ENCODE measurements around the gene F10. TPM values are rescaled to one million over a fixed set of nuclear protein-coding genes. Genes with fewer than 3 reads are reported as not detected.
"Not testable (repeated sequence)": the region's sequence is repeated elsewhere in the genome, so short reads cannot be mapped to it uniquely, and the experiment has no call there.

The F10 gene
- total and polyA plus RNA-seq, 2 donors (not counting 1 experiment from before 2014, with no cell fraction given): not detected

DNA sequence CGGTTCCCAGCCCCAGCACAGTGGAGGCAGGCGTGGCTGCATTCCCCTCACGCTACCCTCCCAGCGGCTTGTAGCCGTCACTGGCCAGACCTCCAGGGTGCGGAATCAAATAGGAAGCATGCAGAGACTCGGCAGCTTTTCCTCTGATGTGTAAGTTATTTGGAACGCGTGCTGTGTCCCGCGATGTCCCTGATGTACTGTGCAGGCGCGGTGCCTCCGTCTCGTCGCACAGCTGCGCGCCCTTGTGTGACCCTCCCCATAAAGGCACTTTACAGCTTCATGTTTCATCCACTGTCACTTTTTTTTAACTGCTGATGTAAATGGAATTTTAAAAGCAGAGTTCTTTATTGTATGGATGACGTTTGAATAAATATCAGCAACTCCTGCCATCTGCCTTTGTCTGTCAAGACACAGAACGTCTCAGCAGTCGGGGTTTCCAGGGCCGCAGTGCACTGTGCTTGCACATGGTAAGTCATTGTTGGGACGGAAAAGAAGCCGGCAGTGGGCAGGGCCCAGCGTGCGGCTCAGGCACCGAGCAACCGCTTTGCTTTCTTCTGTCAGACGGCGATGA is 24.4 kb upstream of the F10 start:
- WGBS (ENCODE audit: insufficient coverage): 95% methylated on average over 27 of the region's 30 CpGs
- CTCF ChIA-PET: no interaction called here
- peaks cover 4% of the 10 kb centered on the region for H3K27me3 Mint-ChIP-seq

DNA sequence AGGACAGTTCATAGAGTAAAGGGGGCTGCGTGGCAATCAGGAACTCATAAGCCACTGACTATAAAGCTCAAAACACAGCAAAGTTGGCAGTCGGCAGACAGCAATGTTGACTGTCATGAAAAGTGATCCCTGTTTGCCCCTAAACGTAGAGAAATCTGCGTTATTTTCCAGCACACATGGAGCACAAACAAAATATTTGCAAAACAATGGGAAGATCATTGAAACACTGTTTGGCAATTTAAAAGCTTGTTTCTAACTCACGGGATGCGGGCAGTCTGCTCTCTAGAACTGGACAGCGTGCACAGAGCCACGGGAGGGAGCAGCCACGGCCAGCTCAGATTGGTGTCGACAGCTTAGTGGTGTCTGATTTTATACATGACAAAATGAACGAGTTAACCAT is 23.5 kb upstream of the F10 start:
- no peak overlapping the region for H3K4me3 Mint-ChIP-seq
- H3K27me3 Mint-ChIP-seq: peaks cover 4% of the 10 kb centered on the region
- no peaks in the 10 kb centered on the region for H3K27me3 ChIP-seq (replicated peaks in 1 of 4; ENCODE audit: control extremely low read depth in 1 of 4, control insufficient read depth in 3 of 4, insufficient read depth in 4 of 4, low read length in 3 of 4)
- ATAC-seq (ENCODE audit: low read depth) (no peak), DNase-seq (no peak)
- no peaks in the 10 kb centered on the region for H3K9me3 Mint-ChIP-seq (ENCODE audit: insufficient read depth)
- no peaks in the 10 kb centered on the region for H3K4me1 Mint-ChIP-seq
- ChIA-PET CTCF (no interaction called here), POLR2A (no interaction called here)
- no peaks in the 10 kb centered on the region for H3K36me3 ChIP-seq (replicated peaks in 1 of 2; ENCODE audit: control extremely low read depth in 1 of 2, control insufficient read depth in 1 of 2, extremely low read depth in 1 of 2, insufficient read depth in 2 of 2, low read length in 1 of 2)
- no peak overlapping the region for H3K9ac ChIP-seq (ENCODE audit: low read length)
- no peaks in the 10 kb centered on the region for H4K20me1 ChIP-seq (ENCODE audit: control insufficient read depth, insufficient read depth, low read length, poor library complexity, severe bottlenecking)
- H3K9me3 ChIP-seq (ENCODE audit: control extremely low read depth in 1 of 3, control insufficient read depth in 2 of 3, insufficient read depth in 1 of 3, low read length in 2 of 3): no peaks in the 10 kb centered on the region
- no peak overlapping the region for H2AFZ ChIP-seq (ENCODE audit: insufficient read depth, low read depth, low read length, poor library complexity, severe bottlenecking)
- H3K4me2 ChIP-seq (replicated peaks; ENCODE audit: low read depth, low read length, poor library complexity, severe bottlenecking): no peak overlapping the region
- WGBS (ENCODE audit: insufficient coverage): 95% methylated on average over 9 of the region's 11 CpGs
- no peak overlapping the region for H3K4me3 ChIP-seq (ENCODE audit: control extremely low read depth in 1 of 5, extremely low read depth in 1 of 5, insufficient read depth in 1 of 5, low read depth in 2 of 5, low read length in 4 of 5)
- TF ChIP-seq, protein P1, sequence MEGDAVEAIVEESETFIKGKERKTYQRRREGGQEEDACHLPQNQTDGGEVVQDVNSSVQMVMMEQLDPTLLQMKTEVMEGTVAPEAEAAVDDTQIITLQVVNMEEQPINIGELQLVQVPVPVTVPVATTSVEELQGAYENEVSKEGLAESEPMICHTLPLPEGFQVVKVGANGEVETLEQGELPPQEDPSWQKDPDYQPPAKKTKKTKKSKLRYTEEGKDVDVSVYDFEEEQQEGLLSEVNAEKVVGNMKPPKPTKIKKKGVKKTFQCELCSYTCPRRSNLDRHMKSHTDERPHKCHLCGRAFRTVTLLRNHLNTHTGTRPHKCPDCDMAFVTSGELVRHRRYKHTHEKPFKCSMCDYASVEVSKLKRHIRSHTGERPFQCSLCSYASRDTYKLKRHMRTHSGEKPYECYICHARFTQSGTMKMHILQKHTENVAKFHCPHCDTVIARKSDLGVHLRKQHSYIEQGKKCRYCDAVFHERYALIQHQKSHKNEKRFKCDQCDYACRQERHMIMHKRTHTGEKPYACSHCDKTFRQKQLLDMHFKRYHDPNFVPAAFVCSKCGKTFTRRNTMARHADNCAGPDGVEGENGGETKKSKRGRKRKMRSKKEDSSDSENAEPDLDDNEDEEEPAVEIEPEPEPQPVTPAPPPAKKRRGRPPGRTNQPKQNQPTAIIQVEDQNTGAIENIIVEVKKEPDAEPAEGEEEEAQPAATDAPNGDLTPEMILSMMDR (IDR thresholded peaks at IDR 0.05): no peak
- no peak for TF ChIP-seq EZH2 (IDR thresholded peaks at IDR 0.05; ENCODE audit: borderline replicate concordance, insufficient read depth, low read depth, low read length, poor library complexity, severe bottlenecking)
- H3K27ac Mint-ChIP-seq: no peak overlapping the region
- H3K79me2 ChIP-seq (ENCODE audit: control insufficient read depth, insufficient read depth, low read length): no peaks in the 10 kb centered on the region
- no peaks in the 10 kb centered on the region for H3K4me1 ChIP-seq (ENCODE audit: control insufficient read depth in 2 of 2, insufficient read depth in 2 of 2, low read length in 2 of 2)
- H3K27ac ChIP-seq (ENCODE audit: low read length in 2 of 2): no peak overlapping the region
- intact Hi-C loops (cut with micrococcal nuclease): no loop called here

More for the DNA sequence above, 24.4 kb upstream of the F10 start:
- H3K4me1 ChIP-seq (ENCODE audit: control insufficient read depth in 2 of 2, insufficient read depth in 2 of 2, low read length in 2 of 2): no peaks in the 10 kb centered on the region
- DNase-seq: no peak
- H3K36me3 ChIP-seq (replicated peaks in 1 of 2; ENCODE audit: control extremely low read depth in 1 of 2, control insufficient read depth in 1 of 2, extremely low read depth in 1 of 2, insufficient read depth in 2 of 2, low read length in 1 of 2): no peaks in the 10 kb centered on the region
- H3K27me3 ChIP-seq (replicated peaks in 1 of 4; ENCODE audit: control extremely low read depth in 1 of 4, control insufficient read depth in 3 of 4, insufficient read depth in 4 of 4, low read length in 3 of 4): no peaks in the 10 kb centered on the region
- no peak overlapping the region for H3K27ac Mint-ChIP-seq
- H3K79me2 ChIP-seq (ENCODE audit: control insufficient read depth, insufficient read depth, low read length): no peaks in the 10 kb centered on the region
- POLR2A ChIA-PET: no interaction called here
- H2AFZ ChIP-seq (ENCODE audit: insufficient read depth, low read depth, low read length, poor library complexity, severe bottlenecking): no peak overlapping the region
- no peaks in the 10 kb centered on the region for H3K9me3 Mint-ChIP-seq (ENCODE audit: insufficient read depth)
- H3K4me3 ChIP-seq (ENCODE audit: control extremely low read depth in 1 of 5, extremely low read depth in 1 of 5, insufficient read depth in 1 of 5, low read depth in 2 of 5, low read length in 4 of 5): no peak overlapping the region
- intact Hi-C loops (cut with micrococcal nuclease): no loop called here
- no peaks in the 10 kb centered on the region for H3K9me3 ChIP-seq (ENCODE audit: control extremely low read depth in 1 of 3, control insufficient read depth in 2 of 3, insufficient read depth in 1 of 3, low read length in 2 of 3)
- H3K27ac ChIP-seq (ENCODE audit: low read length in 2 of 2): no peak overlapping the region
- no peaks in the 10 kb centered on the region for H3K4me1 Mint-ChIP-seq
- no peak overlapping the region for H3K9ac ChIP-seq (ENCODE audit: low read length)
- no peak for ATAC-seq (ENCODE audit: low read depth)
- no peak overlapping the region for H3K4me2 ChIP-seq (replicated peaks; ENCODE audit: low read depth, low read length, poor library complexity, severe bottlenecking)
- TF ChIP-seq EZH2 (IDR thresholded peaks at IDR 0.05; ENCODE audit: borderline replicate concordance, insufficient read depth, low read depth, low read length, poor library complexity, severe bottlenecking): no peak
- TF ChIP-seq, protein P1 (IDR thresholded peaks at IDR 0.05): no peak
- H4K20me1 ChIP-seq (ENCODE audit: control insufficient read depth, insufficient read depth, low read length, poor library complexity, severe bottlenecking): no peaks in the 10 kb centered on the region
- H3K4me3 Mint-ChIP-seq: no peak overlapping the region

DNA sequence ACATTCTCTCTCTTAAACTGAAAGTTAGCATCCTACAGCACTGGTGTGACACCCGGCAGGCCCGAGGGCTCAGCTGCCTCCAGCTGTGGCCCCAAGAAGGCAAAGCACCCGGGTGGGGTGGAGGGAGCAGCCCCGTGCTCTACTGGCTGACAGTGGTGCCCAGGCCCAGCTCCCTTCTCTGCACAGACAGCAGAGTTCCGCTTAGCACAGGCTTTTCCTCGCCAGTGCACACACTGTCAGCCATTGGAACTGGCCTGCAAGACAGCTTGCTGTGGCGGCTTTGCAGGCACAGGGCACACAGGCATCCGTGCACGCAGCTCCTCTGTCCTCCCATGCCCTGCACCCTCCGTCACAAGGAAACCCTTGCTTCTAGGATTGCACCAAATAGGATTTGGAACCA is 20.3 kb upstream of the F10 start:
- ATAC-seq (ENCODE audit: low read depth); H3K27ac Mint-ChIP-seq; H3K4me1 ChIP-seq (ENCODE audit: control insufficient read depth in 2 of 2, insufficient read depth in 2 of 2, low read length in 2 of 2); H3K79me2 ChIP-seq (ENCODE audit: control insufficient read depth, insufficient read depth, low read length); H2AFZ ChIP-seq (ENCODE audit: insufficient read depth, low read depth, low read length, poor library complexity, severe bottlenecking); H3K27ac ChIP-seq (ENCODE audit: low read length in 2 of 2); H4K20me1 ChIP-seq (ENCODE audit: control insufficient read depth, insufficient read depth, low read length, poor library complexity, severe bottlenecking); H3K27me3 ChIP-seq (replicated peaks in 1 of 4; ENCODE audit: control extremely low read depth in 1 of 4, control insufficient read depth in 3 of 4, insufficient read depth in 4 of 4, low read length in 3 of 4); DNase-seq; H3K4me2 ChIP-seq (replicated peaks; ENCODE audit: low read depth, low read length, poor library complexity, severe bottlenecking); H3K4me3 Mint-ChIP-seq; CTCF ChIA-PET; H3K9me3 ChIP-seq (ENCODE audit: control extremely low read depth in 1 of 3, control insufficient read depth in 2 of 3, insufficient read depth in 1 of 3, low read length in 2 of 3); POLR2A ChIA-PET; H3K4me3 ChIP-seq (ENCODE audit: control extremely low read depth in 1 of 5, extremely low read depth in 1 of 5, insufficient read depth in 1 of 5, low read depth in 2 of 5, low read length in 4 of 5); H3K36me3 ChIP-seq (replicated peaks in 1 of 2; ENCODE audit: control extremely low read depth in 1 of 2, control insufficient read depth in 1 of 2, extremely low read depth in 1 of 2, insufficient read depth in 2 of 2, low read length in 1 of 2); H3K27me3 Mint-ChIP-seq; intact Hi-C loops (cut with micrococcal nuclease); H3K9me3 Mint-ChIP-seq (ENCODE audit: insufficient read depth); H3K9ac ChIP-seq (ENCODE audit: low read length); H3K4me1 Mint-ChIP-seq: not testable (repeated sequence)
- WGBS (ENCODE audit: insufficient coverage): 83% methylated on average over 10 of the region's 10 CpGs
